Liver (tissue), 9 donors: ENCODE measurements around the gene CDH23. TPM values are rescaled to one million over a fixed set of nuclear protein-coding genes. Genes with fewer than 3 reads are reported as not detected.

Source experiments
- DNase-seq: peaks from one replicate; pipeline ENCODE4 v3.0.0-alpha.2; 2017; ENCODE audit warnings: low spot score
- H3K27ac ChIP-seq, 2 donors: one replicate each; pipeline ENCODE4 v1.7.0; 2013; ENCODE audit warnings: inconsistent platforms in 2 of 2, low read length in 2 of 2, control low read depth in 1 of 2, low read depth in 1 of 2, mild to moderate bottlenecking in 1 of 2
- H3K27me3 ChIP-seq, 4 donors: one replicate each; pipeline versions ENCODE4 v1.6.1 to v1.7.0; 2013; ENCODE audit warnings: low read length in 3 of 4, inconsistent platforms in 1 of 4, mild to moderate bottlenecking in 1 of 4, moderate library complexity in 1 of 4; ENCODE audit not compliant: control insufficient read depth in 4 of 4, insufficient read depth in 4 of 4
- H3K36me3 ChIP-seq, 4 donors: one replicate each; pipeline versions ENCODE4 v1.6.1 to v1.7.0; 2013; ENCODE audit warnings: low read length in 3 of 4, mild to moderate bottlenecking in 3 of 4, low read depth in 1 of 4, moderate library complexity in 1 of 4; ENCODE audit not compliant: control insufficient read depth in 4 of 4, insufficient read depth in 3 of 4
- H3K4me1 ChIP-seq, 4 donors: one replicate each; pipeline versions ENCODE4 v1.6.1 to v1.7.0; 2013; ENCODE audit warnings: low read length in 3 of 4, mild to moderate bottlenecking in 3 of 4, moderate library complexity in 1 of 4; ENCODE audit not compliant: control insufficient read depth in 4 of 4, insufficient read depth in 4 of 4
- H3K4me3 ChIP-seq, 3 donors: one replicate each; pipeline versions ENCODE4 v1.6.1 to v1.7.0; 2013; ENCODE audit warnings: low read length in 3 of 3, control low read depth in 1 of 3, low read depth in 1 of 3, mild to moderate bottlenecking in 1 of 3
- H3K9ac ChIP-seq, 2 donors: one replicate each; pipeline ENCODE4 v1.7.0; 2013; ENCODE audit warnings: low read length in 2 of 2, mild to moderate bottlenecking in 2 of 2, moderate library complexity in 2 of 2, control low read depth in 1 of 2, low read depth in 1 of 2
- H3K9me3 ChIP-seq, 4 donors: one replicate each; pipeline versions ENCODE4 v1.6.1 to v1.7.0; 2013; ENCODE audit warnings: low read length in 3 of 4; ENCODE audit not compliant: control insufficient read depth in 4 of 4
- EGR1 ChIP-seq, 2 donors: IDR thresholded peaks; 2 replicates each; pipeline ENCODE4 v1.6.1; 2016 to 2018; ENCODE audit warnings: antibody characterized with exemption in 2 of 2, low read depth in 2 of 2
- FOXA1 ChIP-seq: IDR thresholded peaks from 2 replicates; pipeline ENCODE4 v1.6.1; 2016; ENCODE audit warnings: antibody characterized with exemption
- FOXA2 ChIP-seq: IDR thresholded peaks from 2 replicates; pipeline ENCODE4 v1.6.1; 2016; ENCODE audit warnings: antibody characterized with exemption
- HNF4A ChIP-seq, 2 donors: conservative IDR thresholded peaks; 2 replicates each; pipeline ENCODE4 v1.6.1; 2016; ENCODE audit warnings: antibody characterized with exemption in 2 of 2, mild to moderate bottlenecking in 2 of 2
- HNF4G ChIP-seq: IDR thresholded peaks from 2 replicates; pipeline ENCODE4 v1.6.1; 2016; ENCODE audit warnings: antibody characterized with exemption
- JUND ChIP-seq, 2 donors: IDR thresholded peaks; 2 replicates each; pipeline ENCODE4 v1.6.1; 2016; ENCODE audit warnings: antibody characterized with exemption in 2 of 2
- NR2F2 ChIP-seq: IDR thresholded peaks from 2 replicates; pipeline ENCODE4 v1.6.1; 2016; ENCODE audit warnings: antibody characterized with exemption
- RAD21 ChIP-seq, 2 donors: IDR thresholded peaks; 2 replicates each; pipeline ENCODE4 v1.6.1; 2016; ENCODE audit warnings: antibody characterized with exemption in 2 of 2, mild to moderate bottlenecking in 2 of 2
- REST ChIP-seq: IDR thresholded peaks from 2 replicates; pipeline ENCODE4 v1.6.1; 2016; ENCODE audit warnings: antibody characterized with exemption, mild to moderate bottlenecking
- RXRA ChIP-seq, 2 donors: IDR thresholded peaks; 2 replicates each; pipeline ENCODE4 v1.6.1; 2017 to 2018; ENCODE audit warnings: antibody characterized with exemption in 2 of 2, mild to moderate bottlenecking in 1 of 2
- SP1 ChIP-seq: IDR thresholded peaks from 2 replicates; pipeline ENCODE4 v1.6.1; 2018; ENCODE audit warnings: antibody characterized with exemption, mild to moderate bottlenecking
- TAF1 ChIP-seq: conservative IDR thresholded peaks from 2 replicates; pipeline ENCODE4 v1.6.1; 2016; ENCODE audit warnings: antibody characterized with exemption, mild to moderate bottlenecking
- YY1 ChIP-seq: IDR thresholded peaks from 2 replicates; pipeline ENCODE4 v1.6.1; 2016; ENCODE audit warnings: antibody characterized with exemption, mild to moderate bottlenecking
- ZBTB33 ChIP-seq: IDR thresholded peaks from 2 replicates; pipeline ENCODE4 v1.6.1; 2016; ENCODE audit warnings: antibody characterized with exemption
- WGBS: extraction: QIAGEN DNeasy Blood & Tissue Kit; methylation state at CpG from one replicate; pipeline ENCODE4 v1.1.7; 2013; 5-methylcytosine and 5-hydroxymethylcytosine counted together
- polyA plus RNA-seq, 2 donors: library from polyadenylated mRNA; stranded (reverse) in 1 of 2; unstranded in 1 of 2; fragments of 200-250 nt in 1 of 2; fragments of >200 nt in 1 of 2; fragmentation: Nextera tagmentation in 1 of 2; extraction: Ambion mirVana in 1 of 2; gene quantifications; one replicate each; pipeline versions ENCODE4 v1.2.1 to v1.2.3, GENCODE V29; 2013 to 2015
- total RNA-seq, 2 donors: library from RNA; depleted of rRNA; stranded (reverse); fragments of >200 nt; gene quantifications; one replicate each; pipeline ENCODE4 v1.2.3, GENCODE V29; 2014
- TF ChIP-seq, protein P1 (sequence below): IDR thresholded peaks from 2 replicates; pipeline ENCODE4 v1.6.1; 2016; ENCODE audit warnings: antibody characterized with exemption
- TF ChIP-seq, protein P2 (sequence below): IDR thresholded peaks from 2 replicates; pipeline ENCODE4 v1.6.1; 2016; ENCODE audit warnings: antibody characterized with exemption
- donor health status: healthy.
- donor health status: healthy.
- donor health status: healthy.
- donor health status: healthy.
- donor health status: healthy.

CDH23 gene
- total and polyA plus RNA-seq, 4 donors, result 1.5 to 4.7 (median 3.4) TPM

GRCh38 chr10:71414359-71414758, 17.6 kb downstream of the CDH23 start:
- H3K9me3 ChIP-seq, result peaks cover 0 to 5% (median 1%) of the 10 kb centered on the region in 4 donors
- H3K36me3 ChIP-seq, result no peaks in the 10 kb centered on the region
- no peak overlapping the region for H3K9ac ChIP-seq
- no peaks in the 10 kb centered on the region for H3K27me3 ChIP-seq
- H3K4me1 ChIP-seq, result no peaks in the 10 kb centered on the region
- TF ChIP-seq FOXA2 (no peak), TAF1 (no peak), RXRA (IDR thresholded peaks at IDR 0.05) (no peak), EGR1 (IDR thresholded peaks at IDR 0.05; ENCODE audit: low read depth in 2 of 2) (no peak), RAD21 (IDR thresholded peaks at IDR 0.05) (no peak), ZBTB33 (no peak), NR2F2 (no peak), HNF4G (no peak), FOXA1 (no peak), JUND (IDR thresholded peaks at IDR 0.05) (no peak), REST (no peak), SP1 (no peak), HNF4A (conservative IDR thresholded peaks at IDR 0.05) (no peak), YY1 (no peak)
- TF ChIP-seq, protein P1, sequence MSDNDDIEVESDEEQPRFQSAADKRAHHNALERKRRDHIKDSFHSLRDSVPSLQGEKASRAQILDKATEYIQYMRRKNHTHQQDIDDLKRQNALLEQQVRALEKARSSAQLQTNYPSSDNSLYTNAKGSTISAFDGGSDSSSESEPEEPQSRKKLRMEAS, result no peak
- TF ChIP-seq, protein P2, sequence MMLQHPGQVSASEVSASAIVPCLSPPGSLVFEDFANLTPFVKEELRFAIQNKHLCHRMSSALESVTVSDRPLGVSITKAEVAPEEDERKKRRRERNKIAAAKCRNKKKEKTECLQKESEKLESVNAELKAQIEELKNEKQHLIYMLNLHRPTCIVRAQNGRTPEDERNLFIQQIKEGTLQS, result no peak
- 62% methylated on average over 1 of the region's 1 CpG for WGBS
- no peak overlapping the region for H3K4me3 ChIP-seq
- H3K27ac ChIP-seq, result no peak overlapping the region
- no peak for DNase-seq

- no peaks in the 10 kb centered on the region for H3K36me3 ChIP-seq
- DNase-seq, result no peak
- H3K4me3 ChIP-seq, result no peak overlapping the region
- TF ChIP-seq, protein P2, result no peak
- TF ChIP-seq SP1 (no peak), RAD21 (IDR thresholded peaks at IDR 0.05) (no peak), HNF4G (no peak), FOXA2 (no peak)
- TF ChIP-seq, protein P1, result no peak
- no peaks in the 10 kb centered on the region for H3K4me1 ChIP-seq
- no peak overlapping the region for H3K9ac ChIP-seq
- H3K27ac ChIP-seq, result no peak overlapping the region
- H3K9me3 ChIP-seq, result no peaks in the 10 kb centered on the region
- no peaks in the 10 kb centered on the region for H3K27me3 ChIP-seq
Observed at GRCh38 chr10:71419002-71419540, 22.4 kb downstream of the CDH23 start.
